HL-60 (cell line): ENCODE measurements around the gene ANKRD39.

Experiments
- DNase-seq, 2 experiments: peaks; one replicate each; pipeline ENCODE4 v3.0.0-alpha.2; 2010 to 2020; ENCODE audit warnings: low read depth in 1 of 2, low spot score in 1 of 2
- H3K27ac ChIP-seq: fragments of 250-450 bp; sonication (Bioruptor Pico); replicated peaks from 2 replicates; pipeline ENCODE4 v1.5.1; 2020; ENCODE audit warnings: mild to moderate bottlenecking, moderate library complexity
- H3K27me3 ChIP-seq: fragments of 250-450 bp; sonication (Bioruptor Pico); 2 replicates; pipeline ENCODE4 v1.5.1; 2021; ENCODE audit warnings: mild to moderate bottlenecking, moderate library complexity; ENCODE audit not compliant: insufficient read depth, poor library complexity, severe bottlenecking
- H3K4me3 ChIP-seq: replicated peaks from 2 replicates; pipeline ENCODE4 v1.5.1; 2011; ENCODE audit warnings: mild to moderate bottlenecking, control low read depth, low read length; ENCODE audit not compliant: insufficient read depth
- CTCF ChIP-seq: IDR thresholded peaks from one replicate; pipeline ENCODE4 v1.5.1; 2011; ENCODE audit warnings: low read length, control low read depth, inconsistent platforms; ENCODE audit not compliant: insufficient read depth
- GABPA ChIP-seq: IDR thresholded peaks from 2 replicates; pipeline ENCODE4 v1.6.1; 2012; ENCODE audit warnings: low read depth
- POLR2AphosphoS5 ChIP-seq: IDR thresholded peaks from 2 replicates; pipeline ENCODE4 v1.6.1; 2012; ENCODE audit warnings: low read depth
- REST ChIP-seq: IDR thresholded peaks from 2 replicates; pipeline ENCODE4 v1.6.1; 2012; ENCODE audit warnings: low read depth; ENCODE audit not compliant: insufficient replicate concordance
- SPI1 ChIP-seq: IDR thresholded peaks from 2 replicates; pipeline ENCODE4 v1.6.1; 2012; ENCODE audit warnings: low read depth, mild to moderate bottlenecking, borderline replicate concordance

Gene ANKRD39

GRCh38 chr2:96885432-96886347, 27.9 kb upstream of the ANKRD39 start:
- peak; percentile 64 to 70 for DNase-seq
- no peak overlapping the region for H3K4me3 ChIP-seq
- no peak for TF ChIP-seq CTCF
- TF ChIP-seq REST: no peak
- TF ChIP-seq POLR2AphosphoS5: no peak
- TF ChIP-seq SPI1: no peak
- no peak for TF ChIP-seq GABPA
- no peak overlapping the region for H3K27ac ChIP-seq
- H3K27me3 ChIP-seq: no peaks in the 10 kb centered on the region

- no peak for DNase-seq
- Histone ChIP-seq H3K27ac (no peak overlapping the region), H3K4me3 (no peak overlapping the region), H3K27me3 (no peaks in the 10 kb centered on the region)
- no peak for TF ChIP-seq CTCF
- TF ChIP-seq POLR2AphosphoS5: no peak
- no peak for TF ChIP-seq SPI1
- TF ChIP-seq REST: no peak
- no peak for TF ChIP-seq GABPA
Measured at GRCh38 chr2:96884299-96885094, 26.7 kb upstream of the ANKRD39 start.

GRCh38 chr2:96883306-96883705, 25.5 kb upstream of the ANKRD39 start:
- H3K27ac ChIP-seq: no peak overlapping the region
- no peak for DNase-seq
- no peak overlapping the region for H3K4me3 ChIP-seq
- TF ChIP-seq REST (no peak), CTCF (no peak), SPI1 (no peak), POLR2AphosphoS5 (no peak), GABPA (no peak)
- no peaks in the 10 kb centered on the region for H3K27me3 ChIP-seq
